GM12878 (cell line): ENCODE data around the gene FXYD4. TPM values are rescaled to one million over a fixed set of nuclear protein-coding genes. Genes with fewer than 3 reads are reported as not detected.
A peak's percentile ranks its signal among the peaks of the same experiment; 100 is the strongest.

Experiments used
- ASH2L ChIP-seq: fragments of 300-600, 200-600 bp; sonication (generic); IDR thresholded peaks from 2 replicates; pipeline ENCODE4 v1.6.1; 2017; ENCODE audit warnings: low read depth, mild to moderate bottlenecking, borderline replicate concordance
- BHLHE40 ChIP-seq, 2 experiments: fragments of 450-650 bp in 1 of 2; IDR thresholded peaks; 2 replicates each; pipeline ENCODE4 v1.6.1; 2011 to 2017; ENCODE audit warnings: low read depth in 2 of 2, borderline replicate concordance in 1 of 2, improper control_type of control experiment in 1 of 2, low read length in 1 of 2, mild to moderate bottlenecking in 1 of 2
- FOXK2 ChIP-seq: fragments of 450-650 bp; IDR thresholded peaks from 2 replicates; pipeline ENCODE4 v1.6.1; 2017; ENCODE audit warnings: mild to moderate bottlenecking, moderate library complexity
- GABPA ChIP-seq: IDR thresholded peaks from 2 replicates; pipeline ENCODE4 v1.6.1; 2014; ENCODE audit warnings: antibody characterized with exemption, low read depth, mild to moderate bottlenecking, inconsistent platforms
- GATAD2B ChIP-seq: fragments of 450-650 bp; conservative IDR thresholded peaks from 2 replicates; pipeline ENCODE4 v1.6.1; 2017; ENCODE audit warnings: low read depth, mild to moderate bottlenecking, moderate library complexity
- HDGF ChIP-seq: fragments of 450-650 bp; IDR thresholded peaks from 2 replicates; pipeline ENCODE4 v1.6.1; 2016; ENCODE audit warnings: antibody characterized with exemption
- IKZF1 ChIP-seq: fragments of 450-650 bp; conservative IDR thresholded peaks from 2 replicates; pipeline ENCODE4 v1.6.1; 2017; ENCODE audit warnings: antibody characterized with exemption, mild to moderate bottlenecking
- JUNB ChIP-seq: IDR thresholded peaks from 2 replicates; pipeline ENCODE4 v1.6.1; 2016; ENCODE audit warnings: antibody characterized with exemption, mild to moderate bottlenecking
- KAT2A ChIP-seq: conservative IDR thresholded peaks from 2 replicates; pipeline ENCODE4 v1.6.1; 2011; ENCODE audit warnings: low read depth, low read length; ENCODE audit not compliant: control insufficient read depth
- NFIC ChIP-seq: IDR thresholded peaks from 2 replicates; pipeline ENCODE4 v1.6.1; 2012; ENCODE audit warnings: low read depth, mild to moderate bottlenecking, inconsistent platforms, low read length, moderate library complexity
- NR2C2 ChIP-seq: IDR thresholded peaks from 2 replicates; pipeline ENCODE4 v1.6.1; 2011; ENCODE audit warnings: borderline replicate concordance, low read depth; ENCODE audit not compliant: control insufficient read depth, insufficient read length
- PAX8 ChIP-seq: fragments of 450-650 bp; IDR thresholded peaks from 2 replicates; pipeline ENCODE4 v1.6.1; 2017; ENCODE audit warnings: mild to moderate bottlenecking, moderate library complexity
- RCOR1 ChIP-seq: conservative IDR thresholded peaks from 2 replicates; pipeline ENCODE4 v1.6.1; 2012; ENCODE audit warnings: low read depth, low read length, improper control_type of control experiment
- RELB ChIP-seq: fragments of 450-650 bp; IDR thresholded peaks from 2 replicates; pipeline ENCODE4 v1.6.1; 2017; ENCODE audit warnings: low read depth, mild to moderate bottlenecking, moderate library complexity
- SIN3A ChIP-seq: IDR thresholded peaks from 2 replicates; pipeline ENCODE4 v1.6.1; 2012; ENCODE audit warnings: low read depth, low read length, improper control_type of control experiment
- SREBF1 ChIP-seq: IDR thresholded peaks from 2 replicates; pipeline ENCODE4 v1.6.1; 2012; ENCODE audit warnings: mild to moderate bottlenecking, low read length
- TCF12 ChIP-seq: IDR thresholded peaks from 2 replicates; pipeline ENCODE4 v1.6.1; 2011; ENCODE audit warnings: low read depth, mild to moderate bottlenecking, low read length
- ZNF384 ChIP-seq: IDR thresholded peaks from 2 replicates; pipeline ENCODE4 v1.6.1; 2012; ENCODE audit warnings: low read depth, mild to moderate bottlenecking, low read length, improper control_type of control experiment, borderline replicate concordance
- polyA plus RNA-seq, 11 experiments: library from polyadenylated mRNA; depleted of rRNA in 4 of 11; unstranded in 6 of 11; stranded (reverse) in 5 of 11; fragments of >200 nt; fragmentation: Nextera tagmentation in 4 of 11; fragmentation: Illumina TruSeq in 1 of 11; extraction: Ambion mirVana in 4 of 11; extraction: Trizol in 1 of 11; gene quantifications; 1 replicate in 1 of 11; 2 replicates in 10 of 11; pipeline versions ENCODE4 v1.2.1 to v1.2.3, GENCODE V29; 2011 to 2016; ENCODE audit warnings: inconsistent platforms in 2 of 11, missing spikeins in 2 of 11, low read depth in 1 of 11
- total RNA-seq, 4 experiments: library from RNA; depleted of rRNA in 3 of 4; stranded (reverse); fragments of >200 nt in 3 of 4; fragmentation: Illumina TruSeq in 1 of 4; extraction: Trizol in 1 of 4; gene quantifications; 2 replicates each; pipeline versions ENCODE4 v1.2.1 to v1.2.3, GENCODE V29; 2013 to 2021
- TF ChIP-seq, protein P1 (sequence below): IDR thresholded peaks from 2 replicates; pipeline ENCODE4 v1.6.1; 2012; ENCODE audit warnings: improper control_type of control experiment, low read depth, low read length; ENCODE audit not compliant: insufficient replicate concordance
- TF ChIP-seq, protein P2 (sequence below): fragments of 450-650 bp; formaldehyde crosslinking; IDR thresholded peaks from 2 replicates; pipeline ENCODE4 v1.4.0; 2022; ENCODE audit warnings: mild to moderate bottlenecking, moderate library complexity

The FXYD4 gene
- total and polyA plus RNA-seq, 10 of the 15 experiments (the other 5 are each of a cell fraction or from before 2014, with no cell fraction given): not detected

GRCh38 chr10:43408710-43409384 lies 37.4 kb downstream of the FXYD4 start, which contains the start of gene HNRNPF (continued):
- TF ChIP-seq GABPA: peak; percentile 70
- TF ChIP-seq FOXK2: peak; percentile 8; the same call in 1 of the 2 replicates
- peak; percentile 52 for TF ChIP-seq GATAD2B
- peak; percentile 96 for TF ChIP-seq IKZF1
- TF ChIP-seq ASH2L: no peak
- no peak for TF ChIP-seq KAT2A
- TF ChIP-seq NR2C2: no peak
- no peak for TF ChIP-seq TCF12
- TF ChIP-seq JUNB: no peak
- TF ChIP-seq SREBF1: no peak
- no peak for TF ChIP-seq HDGF
- no peak for TF ChIP-seq NFIC
- TF ChIP-seq, protein P1, sequence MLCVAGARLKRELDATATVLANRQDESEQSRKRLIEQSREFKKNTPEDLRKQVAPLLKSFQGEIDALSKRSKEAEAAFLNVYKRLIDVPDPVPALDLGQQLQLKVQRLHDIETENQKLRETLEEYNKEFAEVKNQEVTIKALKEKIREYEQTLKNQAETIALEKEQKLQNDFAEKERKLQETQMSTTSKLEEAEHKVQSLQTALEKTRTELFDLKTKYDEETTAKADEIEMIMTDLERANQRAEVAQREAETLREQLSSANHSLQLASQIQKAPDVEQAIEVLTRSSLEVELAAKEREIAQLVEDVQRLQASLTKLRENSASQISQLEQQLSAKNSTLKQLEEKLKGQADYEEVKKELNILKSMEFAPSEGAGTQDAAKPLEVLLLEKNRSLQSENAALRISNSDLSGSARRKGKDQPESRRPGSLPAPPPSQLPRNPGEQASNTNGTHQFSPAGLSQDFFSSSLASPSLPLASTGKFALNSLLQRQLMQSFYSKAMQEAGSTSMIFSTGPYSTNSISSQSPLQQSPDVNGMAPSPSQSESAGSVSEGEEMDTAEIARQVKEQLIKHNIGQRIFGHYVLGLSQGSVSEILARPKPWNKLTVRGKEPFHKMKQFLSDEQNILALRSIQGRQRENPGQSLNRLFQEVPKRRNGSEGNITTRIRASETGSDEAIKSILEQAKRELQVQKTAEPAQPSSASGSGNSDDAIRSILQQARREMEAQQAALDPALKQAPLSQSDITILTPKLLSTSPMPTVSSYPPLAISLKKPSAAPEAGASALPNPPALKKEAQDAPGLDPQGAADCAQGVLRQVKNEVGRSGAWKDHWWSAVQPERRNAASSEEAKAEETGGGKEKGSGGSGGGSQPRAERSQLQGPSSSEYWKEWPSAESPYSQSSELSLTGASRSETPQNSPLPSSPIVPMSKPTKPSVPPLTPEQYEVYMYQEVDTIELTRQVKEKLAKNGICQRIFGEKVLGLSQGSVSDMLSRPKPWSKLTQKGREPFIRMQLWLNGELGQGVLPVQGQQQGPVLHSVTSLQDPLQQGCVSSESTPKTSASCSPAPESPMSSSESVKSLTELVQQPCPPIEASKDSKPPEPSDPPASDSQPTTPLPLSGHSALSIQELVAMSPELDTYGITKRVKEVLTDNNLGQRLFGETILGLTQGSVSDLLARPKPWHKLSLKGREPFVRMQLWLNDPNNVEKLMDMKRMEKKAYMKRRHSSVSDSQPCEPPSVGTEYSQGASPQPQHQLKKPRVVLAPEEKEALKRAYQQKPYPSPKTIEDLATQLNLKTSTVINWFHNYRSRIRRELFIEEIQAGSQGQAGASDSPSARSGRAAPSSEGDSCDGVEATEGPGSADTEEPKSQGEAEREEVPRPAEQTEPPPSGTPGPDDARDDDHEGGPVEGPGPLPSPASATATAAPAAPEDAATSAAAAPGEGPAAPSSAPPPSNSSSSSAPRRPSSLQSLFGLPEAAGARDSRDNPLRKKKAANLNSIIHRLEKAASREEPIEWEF: no peak
- TF ChIP-seq, protein P2, sequence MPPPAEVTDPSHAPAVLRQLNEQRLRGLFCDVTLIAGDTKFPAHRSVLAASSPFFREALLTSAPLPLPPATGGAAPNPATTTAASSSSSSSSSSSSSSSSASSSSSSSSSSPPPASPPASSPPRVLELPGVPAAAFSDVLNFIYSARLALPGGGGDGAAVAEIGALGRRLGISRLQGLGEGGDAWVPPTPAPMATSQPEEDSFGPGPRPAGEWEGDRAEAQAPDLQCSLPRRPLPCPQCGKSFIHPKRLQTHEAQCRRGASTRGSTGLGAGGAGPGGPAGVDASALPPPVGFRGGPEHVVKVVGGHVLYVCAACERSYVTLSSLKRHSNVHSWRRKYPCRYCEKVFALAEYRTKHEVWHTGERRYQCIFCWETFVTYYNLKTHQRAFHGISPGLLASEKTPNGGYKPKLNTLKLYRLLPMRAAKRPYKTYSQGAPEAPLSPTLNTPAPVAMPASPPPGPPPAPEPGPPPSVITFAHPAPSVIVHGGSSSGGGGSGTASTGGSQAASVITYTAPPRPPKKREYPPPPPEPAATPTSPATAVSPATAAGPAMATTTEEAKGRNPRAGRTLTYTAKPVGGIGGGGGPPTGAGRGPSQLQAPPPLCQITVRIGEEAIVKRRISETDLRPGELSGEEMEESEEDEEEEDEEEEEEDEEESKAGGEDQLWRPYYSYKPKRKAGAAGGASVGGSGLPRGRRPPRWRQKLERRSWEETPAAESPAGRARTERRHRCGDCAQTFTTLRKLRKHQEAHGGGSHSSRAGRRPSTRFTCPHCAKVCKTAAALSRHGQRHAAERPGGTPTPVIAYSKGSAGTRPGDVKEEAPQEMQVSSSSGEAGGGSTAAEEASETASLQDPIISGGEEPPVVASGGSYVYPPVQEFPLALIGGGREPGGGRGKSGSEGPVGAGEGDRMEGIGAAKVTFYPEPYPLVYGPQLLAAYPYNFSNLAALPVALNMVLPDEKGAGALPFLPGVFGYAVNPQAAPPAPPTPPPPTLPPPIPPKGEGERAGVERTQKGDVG (CRISPR knock-in tag): 0 out of 2 replicates have a peak, but pooled peaks have one; percentile 56
- TF ChIP-seq RELB: peak; percentile 74
- TF ChIP-seq BHLHE40 (IDR thresholded peaks at IDR 0.05; ENCODE audit: borderline replicate concordance in 1 of 2, low read depth in 2 of 2, low read length in 1 of 2): peak in 1 of 2 experiments; percentile 85; a peak in 2 of 4 replicates
- TF ChIP-seq RCOR1: no peak
- no peak for TF ChIP-seq PAX8
- peak; percentile 93 for TF ChIP-seq SIN3A
- no peak for TF ChIP-seq ZNF384
